K562 (cell line): ENCODE measurements around the gene PITPNM3. TPM values are rescaled to one million over a fixed set of nuclear protein-coding genes. Genes with fewer than 3 reads are reported as not detected.

Source experiments
- ATAC-seq: fragments of 200-7000 bp; cut with Tn5 transposase; 3 replicates; pipeline ENCODE4 v1.9.1; 2020; ENCODE audit warnings: moderate library complexity
- BruUV-seq: library from RNA; stranded (reverse); fragments of 400-500 nt; replicated peaks from 2 replicates; lab custom pipeline; 2021; lab: Mats Ljungman, UMichigan
- CTCF ChIA-PET: fragments of 300-600 bp; formaldehyde crosslinking; extraction: SDS; loops from one replicate; lab custom pipeline; 2021; ENCODE audit warnings: low intra/inter-chr PET ratio; lab: Yijun Ruan, JAX
- POLR2A ChIA-PET: fragments of 300-600, 350-650 bp; sonication (Branson Sonifier 250); formaldehyde crosslinking; extraction: SDS; loops from one replicate; lab custom pipeline; 2021; ENCODE audit warnings: antibody characterized with exemption, inconsistent platforms; lab: Yijun Ruan, JAX
- DNase-seq, 4 experiments: peaks; one replicate each; pipeline versions ENCODE4 v3.0.0 to v3.0.0-alpha.2; 2011 to 2018; ENCODE audit warnings: low spot score in 3 of 4, mixed read lengths in 3 of 4; ENCODE audit errors: extremely low read depth in 1 of 4
- FAIRE-seq: peaks from 2 replicates; lab custom pipeline; 2011; peaks lifted over from hg19 to GRCh38; lab: Jason Lieb, UNC
- H2AFZ ChIP-seq: 2 replicates; pipeline ENCODE4 v1.6.0; 2011; ENCODE audit warnings: low read depth, low read length, control low read depth, inconsistent platforms
- H3K27ac ChIP-seq: fragments of 200-600 bp; 3 replicates; pipeline ENCODE4 v1.8.0; 2011; ENCODE audit warnings: low read depth, mild to moderate bottlenecking, control low read depth, inconsistent platforms, low read length, moderate library complexity, mixed read lengths; ENCODE audit errors: extremely low read depth
- H3K27me3 ChIP-seq, 2 experiments: fragments of 300-600 bp in 1 of 2; 2 replicates in 1 of 2; 3 replicates in 1 of 2; pipeline versions ENCODE4 v1.6.0 to v1.8.0; 2011; ENCODE audit warnings: inconsistent platforms in 2 of 2, low read length in 2 of 2, mild to moderate bottlenecking in 1 of 2, mixed read lengths in 1 of 2, moderate library complexity in 1 of 2; ENCODE audit not compliant: control insufficient read depth in 2 of 2, insufficient read depth in 2 of 2
- H3K36me3 ChIP-seq: fragments of 300-600 bp; 3 replicates; pipeline ENCODE4 v1.8.0; 2011; ENCODE audit warnings: mild to moderate bottlenecking, low read length, inconsistent platforms; ENCODE audit not compliant: control insufficient read depth, insufficient read depth
- H3K4me1 ChIP-seq, 2 experiments: fragments of 200-600 bp in 1 of 2; replicated peaks in 1 of 2; 2 replicates in 1 of 2; 3 replicates in 1 of 2; pipeline versions ENCODE4 v1.5.1 to v1.8.0; 2011; ENCODE audit warnings: inconsistent platforms in 2 of 2, low read length in 2 of 2, mild to moderate bottlenecking in 1 of 2, mixed read lengths in 1 of 2, moderate library complexity in 1 of 2; ENCODE audit not compliant: control insufficient read depth in 2 of 2, insufficient read depth in 2 of 2
- H3K4me2 ChIP-seq: 2 replicates; pipeline ENCODE4 v1.6.1; 2011; ENCODE audit warnings: low read length, control low read depth, inconsistent platforms, mixed read lengths; ENCODE audit not compliant: insufficient read depth
- H3K4me3 ChIP-seq: fragments of 200-600 bp; sonication (generic), shearing (Covaris generic); 2 replicates; pipeline ENCODE4 v1.5.1; 2016; ENCODE audit warnings: control low read depth, inconsistent platforms
- H3K79me2 ChIP-seq: fragments of 200-600 bp; 3 replicates; pipeline ENCODE4 v1.8.0; 2011; ENCODE audit warnings: low read length, inconsistent platforms; ENCODE audit not compliant: control insufficient read depth, insufficient read depth
- H3K9ac ChIP-seq, 2 experiments: 2 replicates each; pipeline versions ENCODE4 v1.6.0 to v1.6.1; 2011; ENCODE audit warnings: low read depth in 2 of 2, low read length in 2 of 2, control low read depth in 1 of 2, inconsistent platforms in 1 of 2, mild to moderate bottlenecking in 1 of 2, mixed read lengths in 1 of 2; ENCODE audit not compliant: insufficient read depth in 1 of 2
- H3K9me1 ChIP-seq: one replicate; pipeline ENCODE4 v1.6.0; 2011; ENCODE audit warnings: inconsistent platforms, mild to moderate bottlenecking, low read length, moderate library complexity; ENCODE audit not compliant: control insufficient read depth, insufficient read depth
- H3K9me3 ChIP-seq: replicated peaks from 2 replicates; pipeline ENCODE4 v1.5.1; 2011; ENCODE audit warnings: low read depth, low read length, inconsistent platforms; ENCODE audit not compliant: control insufficient read depth, insufficient read depth
- H4K20me1 ChIP-seq: replicated peaks from 2 replicates; pipeline ENCODE4 v1.6.1; 2011; ENCODE audit warnings: low read length, inconsistent platforms, mixed read lengths; ENCODE audit not compliant: control insufficient read depth, insufficient read depth
- ATF7 ChIP-seq: fragments of 450-650 bp; IDR thresholded peaks from 2 replicates; pipeline ENCODE4 v1.7.1; 2014; ENCODE audit warnings: mild to moderate bottlenecking, moderate library complexity
- CCNT2 ChIP-seq: IDR thresholded peaks from 2 replicates; pipeline ENCODE4 v1.6.1; 2011; ENCODE audit warnings: borderline replicate concordance, low read depth, mild to moderate bottlenecking, moderate library complexity, mixed read lengths, low read length; ENCODE audit not compliant: insufficient read length; ENCODE audit errors: extremely low read depth
- PHTF2 ChIP-seq: fragments of 250-450 bp; sonication (Bioruptor Pico); IDR thresholded peaks from 2 replicates; pipeline ENCODE4 v1.5.0; 2021; ENCODE audit warnings: mild to moderate bottlenecking
- RBM25 ChIP-seq: fragments of 200-400 bp; formaldehyde crosslinking; IDR thresholded peaks from 2 replicates; pipeline ENCODE4 v1.6.1; 2018; ENCODE audit warnings: low read length, low read depth, moderate library complexity; ENCODE audit not compliant: severe bottlenecking
- SRSF7 ChIP-seq: fragments of 200-400 bp; formaldehyde crosslinking; optimal IDR thresholded peaks from 2 replicates; pipeline ENCODE3; 2017; ENCODE audit warnings: mild to moderate bottlenecking, low read depth, low read length
- ZNF121 ChIP-seq: sonication (generic); formaldehyde crosslinking; conservative IDR thresholded peaks from 2 replicates; pipeline ENCODE4 v1.8.0; 2022; ENCODE audit warnings: missing genetic modification reagents
- ZNF263 ChIP-seq: sonication (generic); formaldehyde crosslinking; IDR thresholded peaks from 2 replicates; pipeline ENCODE4 v1.8.0; 2022; ENCODE audit warnings: mild to moderate bottlenecking, missing genetic modification reagents, borderline replicate concordance
- WGBS: fragments of 100-300 bp; shearing (Covaris generic); methylation state at CpG from one replicate; pipeline ENCODE4 v1.1.6; 2016; ENCODE audit warnings: low coverage, mixed read lengths; ENCODE audit not compliant: insufficient coverage; ENCODE audit errors: missing lambda C conversion rate; 5-methylcytosine and 5-hydroxymethylcytosine counted together
- in situ Hi-C: fragments of 300-500 bp; cut with MboI; formaldehyde crosslinking; loops from 4 replicates; pipeline ENCODE4 v1.15.0; 2018; ENCODE audit warnings: inconsistent platforms, mixed read lengths
- intact Hi-C: fragments of 100-400 bp; cut with micrococcal nuclease; formaldehyde crosslinking; loops from 2 replicates; pipeline ENCODE4 v1.14.2; 2022
- polyA plus RNA-seq, 8 experiments: library from polyadenylated mRNA; depleted of rRNA in 4 of 8; stranded (reverse) in 5 of 8; unstranded in 3 of 8; fragments of >200 nt; fragmentation: Nextera tagmentation in 2 of 8; fragmentation: Illumina TruSeq in 1 of 8; extraction: Ambion mirVana in 2 of 8; extraction: Trizol in 1 of 8; gene quantifications; 2 replicates each; pipeline versions ENCODE4 v1.2.1 to v1.2.3, GENCODE V29; 2011 to 2014; ENCODE audit warnings: inconsistent platforms in 1 of 8, missing spikeins in 1 of 8
- total RNA-seq, 7 experiments: library from RNA; depleted of rRNA in 6 of 7; stranded (reverse); fragments of >200 nt in 6 of 7; fragmentation: Illumina TruSeq in 2 of 7; extraction: Trizol in 2 of 7; gene quantifications; 2 replicates each; pipeline versions ENCODE4 v1.2.1 to v1.2.3, GENCODE V29; 2011 to 2021; ENCODE audit warnings: low replicate concordance in 1 of 7

Gene PITPNM3
- total and polyA plus RNA-seq, 9 of the 15 experiments (the other 6 are each of a cell fraction or from before 2014, with no cell fraction given) = 0.14 to 0.38 (median 0.22) TPM; not detected in 2

DNA sequence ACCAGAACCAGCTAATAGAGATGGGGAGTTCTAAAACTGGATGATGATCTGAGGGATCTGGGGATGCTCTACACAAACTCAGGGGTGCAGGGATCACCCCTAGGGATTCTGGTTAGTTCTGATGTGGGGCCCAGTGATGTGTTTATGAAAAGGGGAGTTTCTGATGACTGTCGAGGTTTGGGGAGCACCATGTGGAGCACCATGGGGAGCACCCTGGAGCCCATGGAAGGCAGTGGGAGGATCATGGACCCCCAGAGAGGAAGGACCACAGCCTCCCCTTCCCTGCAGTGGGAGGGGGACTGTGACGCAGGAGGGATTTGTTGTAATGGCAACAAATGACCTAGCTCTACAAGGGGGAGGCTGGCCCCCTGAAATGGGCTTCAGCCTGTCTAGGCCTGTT, 93.7 kb downstream of the PITPNM3 start:
- H3K36me3 ChIP-seq = no peaks in the 10 kb centered on the region
- H3K4me1 ChIP-seq = peaks cover 15 to 17% of the 10 kb centered on the region in 2 experiments
- no peaks in the 10 kb centered on the region for H4K20me1 ChIP-seq
- in situ Hi-C loops (no loop called here), intact Hi-C loops (no loop called here)
- FAIRE-seq = no peak
- no peak for ATAC-seq
- no peak overlapping the region for H3K4me3 ChIP-seq
- H3K9me1 ChIP-seq = no peaks in the 10 kb centered on the region
- BruUV-seq = no TSS peak
- no peak for DNase-seq
- H3K4me2 ChIP-seq = no peak overlapping the region
- no peaks in the 10 kb centered on the region for H3K79me2 ChIP-seq
- H3K9ac ChIP-seq = no peak overlapping the region
- TF ChIP-seq SRSF7 (no peak), PHTF2 (no peak), ZNF263 (CRISPR knock-in tag) (peak; percentile 97)
- ChIA-PET POLR2A (interaction anchor here (0.6 kb wide), 1 partner anchor 222 kb away, joined by 3 read pairs; no protein-coding TSS in a partner anchor), CTCF (no interaction called here)
- no peak overlapping the region for H3K27ac ChIP-seq
- WGBS = 0% methylated on average over 1 of the region's 2 CpGs
- no peaks in the 10 kb centered on the region for H3K9me3 ChIP-seq
- H2AFZ ChIP-seq = no peak overlapping the region
- peaks cover 0 to 9% of the 10 kb centered on the region in 2 experiments; a peak in 2 of 5 replicates for H3K27me3 ChIP-seq

DNA sequence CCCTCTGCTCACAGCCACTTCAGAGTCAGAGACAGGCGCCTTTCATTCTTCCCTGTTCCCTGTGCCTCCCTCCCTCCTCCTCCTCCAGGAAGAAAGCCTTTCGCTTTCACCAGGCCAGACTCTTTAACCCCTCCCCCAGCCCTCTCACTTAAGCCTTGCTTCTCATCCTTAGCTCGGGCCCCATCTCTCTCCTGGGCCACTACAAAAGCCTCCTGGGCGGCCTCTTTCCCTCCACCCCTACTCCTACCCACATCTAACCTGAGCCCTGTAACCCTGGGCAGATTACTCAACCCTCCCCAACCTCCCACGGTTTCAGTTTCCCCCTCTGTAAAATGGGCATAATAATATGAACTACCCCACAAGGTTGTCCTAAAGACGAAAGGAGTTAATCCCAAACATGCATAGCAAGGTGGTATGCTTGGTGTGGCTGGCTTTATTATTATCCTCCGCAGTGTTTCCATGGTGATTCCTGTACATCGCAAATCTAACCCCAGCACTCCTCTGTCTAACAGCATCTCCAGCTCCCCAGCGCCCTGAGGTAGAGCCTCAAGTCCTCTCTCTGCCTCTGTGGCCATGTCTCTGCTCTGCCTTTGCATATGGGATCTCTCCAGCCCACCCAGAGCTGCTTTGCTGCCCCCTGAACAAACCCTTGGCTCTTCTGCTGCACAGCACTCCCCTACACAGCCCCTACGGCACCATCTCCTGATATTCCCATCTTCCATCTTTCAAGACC, 94.4 kb downstream of the PITPNM3 start:
- in situ Hi-C loops = no loop called here
- Histone ChIP-seq H3K79me2 (no peaks in the 10 kb centered on the region), H3K9me3 (no peaks in the 10 kb centered on the region), H3K27ac (no peak overlapping the region), H3K9me1 (no peaks in the 10 kb centered on the region), H3K27me3 (peaks cover 0 to 9% of the 10 kb centered on the region in 2 experiments; a peak in 2 of 5 replicates), H3K4me1 (peaks cover 23 to 24% of the 10 kb centered on the region in 2 experiments), H3K9ac (no peak overlapping the region), H3K36me3 (no peaks in the 10 kb centered on the region), H3K4me3 (no peak overlapping the region), H3K4me2 (no peak overlapping the region), H4K20me1 (no peaks in the 10 kb centered on the region), H2AFZ (no peak overlapping the region)
- DNase-seq = no peak
- no TSS peak for BruUV-seq
- ATAC-seq = no peak
- POLR2A ChIA-PET = interaction anchor here (0.6 kb wide), 1 partner anchor 221 kb away, joined by 3 read pairs; no protein-coding TSS in a partner anchor
- intact Hi-C loops = no loop called here
- WGBS = 19% methylated on average over 8 of the region's 10 CpGs
- CTCF ChIA-PET = no interaction called here
- no peak for FAIRE-seq
- TF ChIP-seq ZNF121 (no peak), CCNT2 (no peak), RBM25 (peak; percentile 45), ATF7 (no peak)
